Caco-2 (cell line): Measurements from ENCODE around the gene AKT2. TPM values are rescaled to one million over a fixed set of nuclear protein-coding genes. Genes with fewer than 3 reads are reported as not detected.

ENCODE experiments used
- BruUV-seq: library from RNA; stranded (reverse); fragments of 400-500 nt; replicated peaks from 2 replicates; lab custom pipeline; 2021; lab: Mats Ljungman, UMichigan
- CTCF ChIA-PET: fragments of 300-600 bp; sonication (Branson Sonifier 250); formaldehyde crosslinking; loops from one replicate; lab custom pipeline; 2022; ENCODE audit warnings: antibody characterized with exemption; lab: Charles Lee
- POLR2A ChIA-PET: fragments of 300-600 bp; sonication (Branson Sonifier 250); formaldehyde crosslinking; loops from one replicate; lab custom pipeline; 2022; ENCODE audit warnings: antibody characterized with exemption; lab: Charles Lee
- DNase-seq, 2 experiments: peaks; one replicate each; pipeline versions ENCODE4 v3.0.0 to v3.0.0-alpha.2; 2020 to 2022
- H3K27me3 ChIP-seq: replicated peaks from 2 replicates; pipeline ENCODE4 v1.6.0; 2011; ENCODE audit warnings: low read length; ENCODE audit not compliant: control insufficient read depth, insufficient read depth
- H3K36me3 ChIP-seq: 2 replicates; pipeline ENCODE4 v1.5.1; 2011; ENCODE audit warnings: low read length; ENCODE audit not compliant: control insufficient read depth, insufficient read depth
- H3K4me1 ChIP-seq: fragments of 250-450 bp; sonication (Bioruptor Pico); 2 replicates; pipeline ENCODE4 v1.5.1; 2020; ENCODE audit warnings: mild to moderate bottlenecking
- H3K4me3 ChIP-seq: 2 replicates; pipeline ENCODE4 v1.5.1; 2011; ENCODE audit warnings: low read depth, mild to moderate bottlenecking, control low read depth, low read length
- H3K9me3 ChIP-seq: fragments of 250-450 bp; sonication (Bioruptor Pico); 2 replicates; pipeline ENCODE4 v1.5.1; 2020; ENCODE audit warnings: mild to moderate bottlenecking, moderate library complexity
- H3K27ac Mint-ChIP-seq: one replicate; pipeline ENCODE4 v1.8.0; 2022; ENCODE audit warnings: mixed read lengths; ENCODE audit not compliant: unreplicated experiment
- H3K27me3 Mint-ChIP-seq: one replicate; pipeline ENCODE4 v1.8.0; 2022; ENCODE audit warnings: mixed read lengths; ENCODE audit not compliant: insufficient read depth, unreplicated experiment
- H3K36me3 Mint-ChIP-seq: one replicate; pipeline ENCODE4 v1.8.0; 2022; ENCODE audit warnings: mild to moderate bottlenecking, mixed read lengths; ENCODE audit not compliant: insufficient read depth, unreplicated experiment
- H3K4me1 Mint-ChIP-seq: one replicate; pipeline ENCODE4 v1.8.0; 2022; ENCODE audit warnings: low read depth, mixed read lengths; ENCODE audit not compliant: unreplicated experiment
- H3K4me3 Mint-ChIP-seq: one replicate; pipeline ENCODE4 v1.8.0; 2022; ENCODE audit warnings: mild to moderate bottlenecking, moderate library complexity, mixed read lengths; ENCODE audit not compliant: unreplicated experiment
- H3K9me3 Mint-ChIP-seq: one replicate; pipeline ENCODE4 v1.8.0; 2022; ENCODE audit warnings: mixed read lengths; ENCODE audit not compliant: unreplicated experiment
- intact Hi-C: fragments of 100-400 bp; cut with micrococcal nuclease; formaldehyde crosslinking; loops from one replicate; pipeline ENCODE4 v1.10.0; 2022; ENCODE audit not compliant: unreplicated experiment
- total RNA-seq: library from RNA; stranded (reverse); gene quantifications from 2 replicates; pipeline ENCODE4 v1.2.3, GENCODE V29; 2022
- TF ChIP-seq, protein P1 (sequence below), 2 experiments: fragments of 200-600 bp in 1 of 2; IDR thresholded peaks; 1 replicate in 1 of 2; 2 replicates in 1 of 2; pipeline versions ENCODE4 v1.5.1 to v1.8.0; 2011 to 2022; ENCODE audit warnings: antibody characterized with exemption in 1 of 2, control low read depth in 1 of 2, inconsistent platforms in 1 of 2, low read depth in 1 of 2, low read length in 1 of 2, mild to moderate bottlenecking in 1 of 2, moderate library complexity in 1 of 2; ENCODE audit not compliant: insufficient read depth in 1 of 2, severe bottlenecking in 1 of 2, unreplicated experiment in 1 of 2

AKT2 gene
- total RNA-seq, 1 experiment from 2014 or later: 169 TPM

DNA sequence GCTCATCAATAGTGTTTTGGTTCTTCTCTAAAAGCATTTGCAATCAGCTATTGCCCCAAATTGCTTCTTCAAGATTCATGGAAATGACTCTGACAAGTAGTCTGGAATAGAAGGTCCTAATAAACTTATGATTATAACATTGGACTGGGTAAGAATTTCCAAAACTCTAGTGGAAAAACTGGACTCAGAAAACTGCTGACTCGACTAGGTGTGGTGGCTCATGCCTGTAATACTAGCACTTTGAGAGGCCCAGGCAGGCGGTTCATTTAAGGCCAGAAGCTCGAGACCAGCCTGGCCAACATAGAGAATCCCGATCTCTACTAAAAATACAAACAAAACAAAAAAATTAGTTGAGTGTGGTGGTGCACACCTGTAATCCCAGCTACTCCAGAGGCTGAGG is 15.5 kb upstream of the AKT2 start:
- Histone ChIP-seq H3K4me3 (no peak overlapping the region), H3K9me3 (no peaks in the 10 kb centered on the region), H3K4me1 (no peaks in the 10 kb centered on the region), H3K27me3 (no peaks in the 10 kb centered on the region), H3K36me3 (no peaks in the 10 kb centered on the region)
- Mint-ChIP-seq H3K27ac (no peak overlapping the region), H3K9me3 (no peaks in the 10 kb centered on the region), H3K27me3 (no peaks in the 10 kb centered on the region), H3K4me1 (no peaks in the 10 kb centered on the region), H3K4me3 (no peak overlapping the region), H3K36me3 (no peaks in the 10 kb centered on the region)
- no TSS peak for BruUV-seq
- intact Hi-C loops: loop anchor here (10.0 kb wide), 1 partner anchor 234 kb away; no protein-coding TSS in a partner anchor
- DNase-seq: no peak
- ChIA-PET CTCF (no interaction called here), POLR2A (no interaction called here)
- TF ChIP-seq, protein P1, sequence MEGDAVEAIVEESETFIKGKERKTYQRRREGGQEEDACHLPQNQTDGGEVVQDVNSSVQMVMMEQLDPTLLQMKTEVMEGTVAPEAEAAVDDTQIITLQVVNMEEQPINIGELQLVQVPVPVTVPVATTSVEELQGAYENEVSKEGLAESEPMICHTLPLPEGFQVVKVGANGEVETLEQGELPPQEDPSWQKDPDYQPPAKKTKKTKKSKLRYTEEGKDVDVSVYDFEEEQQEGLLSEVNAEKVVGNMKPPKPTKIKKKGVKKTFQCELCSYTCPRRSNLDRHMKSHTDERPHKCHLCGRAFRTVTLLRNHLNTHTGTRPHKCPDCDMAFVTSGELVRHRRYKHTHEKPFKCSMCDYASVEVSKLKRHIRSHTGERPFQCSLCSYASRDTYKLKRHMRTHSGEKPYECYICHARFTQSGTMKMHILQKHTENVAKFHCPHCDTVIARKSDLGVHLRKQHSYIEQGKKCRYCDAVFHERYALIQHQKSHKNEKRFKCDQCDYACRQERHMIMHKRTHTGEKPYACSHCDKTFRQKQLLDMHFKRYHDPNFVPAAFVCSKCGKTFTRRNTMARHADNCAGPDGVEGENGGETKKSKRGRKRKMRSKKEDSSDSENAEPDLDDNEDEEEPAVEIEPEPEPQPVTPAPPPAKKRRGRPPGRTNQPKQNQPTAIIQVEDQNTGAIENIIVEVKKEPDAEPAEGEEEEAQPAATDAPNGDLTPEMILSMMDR (IDR thresholded peaks at IDR 0.05; ENCODE audit: insufficient read depth in 1 of 2, low read depth in 1 of 2, low read length in 1 of 2, severe bottlenecking in 1 of 2, unreplicated experiment in 1 of 2): no peak

DNA sequence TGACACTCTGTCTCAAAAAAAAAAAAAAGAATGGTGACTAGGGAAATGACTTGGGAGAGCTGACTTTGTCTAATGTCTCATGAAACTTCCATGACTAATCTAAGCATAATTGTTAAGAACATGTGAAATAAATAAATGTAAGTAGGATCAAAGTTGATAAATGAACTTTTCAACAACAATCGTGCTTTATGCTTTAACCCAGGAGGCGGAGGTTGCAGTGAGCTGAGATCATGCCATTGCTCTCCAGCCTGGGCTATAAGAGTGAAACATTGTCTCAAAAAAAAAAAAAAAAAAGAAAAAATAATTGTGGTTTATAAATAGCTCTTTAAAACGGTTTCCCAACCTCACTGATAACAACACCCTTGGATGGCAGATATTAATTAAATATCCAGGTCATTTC is 12.9 kb upstream of the AKT2 start:
- Mint-ChIP-seq H3K4me3 (no peak overlapping the region), H3K27me3 (no peaks in the 10 kb centered on the region), H3K9me3 (no peaks in the 10 kb centered on the region), H3K27ac (no peak overlapping the region), H3K4me1 (no peaks in the 10 kb centered on the region), H3K36me3 (no peaks in the 10 kb centered on the region)
- POLR2A ChIA-PET: interaction anchor here (0.6 kb wide), 2 partner anchors 10 to 259 kb away, joined by 3 to 6 read pairs; no protein-coding TSS in a partner anchor
- CTCF ChIA-PET: interaction anchor here (0.6 kb wide), 1 partner anchor 17 kb away, joined by 3 read pairs; no protein-coding TSS in a partner anchor
- H3K9me3 ChIP-seq: no peaks in the 10 kb centered on the region
- H3K27me3 ChIP-seq: no peaks in the 10 kb centered on the region
- TF ChIP-seq, protein P1 (IDR thresholded peaks at IDR 0.05; ENCODE audit: insufficient read depth in 1 of 2, low read depth in 1 of 2, low read length in 1 of 2, severe bottlenecking in 1 of 2, unreplicated experiment in 1 of 2): no peak
- intact Hi-C loops: no loop called here
- H3K4me1 ChIP-seq: no peaks in the 10 kb centered on the region
- H3K36me3 ChIP-seq: no peaks in the 10 kb centered on the region
- H3K4me3 ChIP-seq: no peak overlapping the region
- no TSS peak for BruUV-seq
- DNase-seq: no peak

GRCh38 chr19:40294560-40294959 is 9.4 kb upstream of the AKT2 start:
- CTCF ChIA-PET: interaction anchor here (0.5 to 2.5 kb wide), 2 partner anchors 10 to 11 kb away, joined by 4 to 14 read pairs; partner anchors contain the start of gene AKT2
- intact Hi-C loops: no loop called here
- no peak overlapping the region for H3K27ac Mint-ChIP-seq
- H3K9me3 Mint-ChIP-seq: no peaks in the 10 kb centered on the region
- no peak for DNase-seq
- POLR2A ChIA-PET: no interaction called here
- no peaks in the 10 kb centered on the region for H3K4me1 Mint-ChIP-seq
- BruUV-seq: no TSS peak
- H3K4me1 ChIP-seq: no peaks in the 10 kb centered on the region
- TF ChIP-seq, protein P1 (IDR thresholded peaks at IDR 0.05; ENCODE audit: insufficient read depth in 1 of 2, low read depth in 1 of 2, low read length in 1 of 2, severe bottlenecking in 1 of 2, unreplicated experiment in 1 of 2): no peak
- no peaks in the 10 kb centered on the region for H3K27me3 Mint-ChIP-seq
- no peaks in the 10 kb centered on the region for H3K27me3 ChIP-seq
- H3K4me3 Mint-ChIP-seq: no peak overlapping the region
- no peaks in the 10 kb centered on the region for H3K36me3 ChIP-seq
- no peak overlapping the region for H3K4me3 ChIP-seq
- H3K36me3 Mint-ChIP-seq: no peaks in the 10 kb centered on the region
- no peaks in the 10 kb centered on the region for H3K9me3 ChIP-seq
